Tibial nerve (tissue), 3 donors: Measurements from ENCODE around the gene C4orf17.

Source experiments
- CTCF ChIP-seq, 5 experiments: fragments of 200-600 bp in 3 of 5; fragments of 450-650 bp in 2 of 5; sonication (generic) in 3 of 5; IDR thresholded peaks; one replicate each; pipeline ENCODE4 v1.5.1; 2016 to 2019; ENCODE audit warnings: antibody characterized with exemption in 5 of 5, mild to moderate bottlenecking in 3 of 5, moderate library complexity in 2 of 5
- POLR2A ChIP-seq, 2 donors: fragments of 450-650 bp; IDR thresholded peaks; one replicate each; pipeline ENCODE4 v1.6.1; 2017; ENCODE audit warnings: antibody characterized with exemption in 2 of 2, mild to moderate bottlenecking in 2 of 2, moderate library complexity in 2 of 2

- no peak for TF ChIP-seq CTCF (IDR thresholded peaks at IDR 0.05)
- TF ChIP-seq POLR2A (IDR thresholded peaks at IDR 0.05) = no peak
These were observed 20.5 kb upstream of the C4orf17 start for GRCh38 chr4:99490286-99490685.
